GM18502 (cell line): ENCODE measurements around the gene GLT1D1.

Source experiments
- ATAC-seq: cut with Tn5 transposase; IDR thresholded peaks from one replicate; pipeline ENCODE4 v1.9.1; 2021; ENCODE audit warnings: mild to moderate bottlenecking; ENCODE audit not compliant: unreplicated experiment, poor library complexity

Gene GLT1D1

GRCh38 chr12:128956755-128957154 is 103.5 kb downstream of the GLT1D1 start:
- no peak for ATAC-seq

- ATAC-seq: no peak
These were observed 106.6 kb downstream of the GLT1D1 start for GRCh38 chr12:128959901-128960300.

GRCh38 chr12:128961308-128961902 is 108.1 kb downstream of the GLT1D1 start:
- no peak for ATAC-seq

- no peak for ATAC-seq
These were observed 108.7 kb downstream of the GLT1D1 start for GRCh38 chr12:128961957-128962356.

GRCh38 chr12:128966203-128966810 is 113.0 kb downstream of the GLT1D1 start:
- ATAC-seq: no peak

GRCh38 chr12:128968668-128969067 is 115.4 kb downstream of the GLT1D1 start:
- no peak for ATAC-seq

GRCh38 chr12:128969480-128970055 is 116.3 kb downstream of the GLT1D1 start:
- peak; percentile 91 for ATAC-seq

- peak; percentile 4 for ATAC-seq
These were observed 116.8 kb downstream of the GLT1D1 start for GRCh38 chr12:128970110-128970509.

- no peak for ATAC-seq
These were observed 117.7 kb downstream of the GLT1D1 start for GRCh38 chr12:128970941-128971340.

- no peak for ATAC-seq
These were observed 118.5 kb downstream of the GLT1D1 start for GRCh38 chr12:128971802-128972201.

- ATAC-seq: no peak
These were observed 120.8 kb downstream of the GLT1D1 start for GRCh38 chr12:128973883-128974681.

- no peak for ATAC-seq
These were observed 121.6 kb downstream of the GLT1D1 start for GRCh38 chr12:128974881-128975280.

- peak; percentile 72 for ATAC-seq
These were observed 123.0 kb downstream of the GLT1D1 start for GRCh38 chr12:128976120-128976738.

- ATAC-seq: no peak
These were observed 124.2 kb downstream of the GLT1D1 start for GRCh38 chr12:128977441-128977840.

GRCh38 chr12:128978067-128978466 is 124.8 kb downstream of the GLT1D1 start:
- no peak for ATAC-seq

- ATAC-seq: no peak
These were observed 127.3 kb downstream of the GLT1D1 start for GRCh38 chr12:128980623-128981022.

- no peak for ATAC-seq
These were observed 128.8 kb downstream of the GLT1D1 start for GRCh38 chr12:128981971-128982533.

GRCh38 chr12:128982933-128983332 is 129.7 kb downstream of the GLT1D1 start:
- no peak for ATAC-seq

- ATAC-seq: no peak
These were observed 130.1 kb downstream of the GLT1D1 start for GRCh38 chr12:128983371-128983770.

GRCh38 chr12:128986957-128987356 is 133.7 kb downstream of the GLT1D1 start:
- ATAC-seq: no peak
